ENCODE results near the gene RACGAP1. TPM values are rescaled to one million over a fixed set of nuclear protein-coding genes. Genes with fewer than 3 reads are reported as not detected.

Gene RACGAP1
- total RNA-seq, 1 experiment from 2014 or later, result 147 TPM

DNA sequence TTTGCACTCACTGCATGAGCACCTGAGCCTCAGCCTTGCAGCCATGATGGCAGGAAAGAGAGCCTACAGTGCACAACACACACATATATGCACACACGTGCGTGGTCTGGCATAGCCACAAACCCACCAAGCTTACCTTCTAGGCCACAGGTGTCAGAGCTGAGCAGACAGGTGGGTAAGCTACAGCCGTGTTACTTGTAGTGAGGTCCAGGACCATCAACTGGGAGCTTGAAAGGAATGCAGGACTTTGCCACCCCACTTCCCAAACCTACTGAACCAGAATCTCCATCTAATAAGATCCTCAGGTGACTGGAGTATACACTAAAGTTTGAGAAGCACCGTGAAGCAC, 34.8 kb upstream of the RACGAP1 start:
- BruUV-seq (replicated peaks), result no TSS peak
- H3K36me3 ChIP-seq (ENCODE audit: control insufficient read depth, insufficient read depth, low read length), result no peaks in the 10 kb centered on the region
- H3K4me1 ChIP-seq (ENCODE audit: control insufficient read depth, insufficient read depth, low read length), result peaks cover 13% of the 10 kb centered on the region
- no peak for DNase-seq (ENCODE audit: low read depth, low spot score)
- no peak overlapping the region for H3K4me3 ChIP-seq (ENCODE audit: low read depth in 2 of 2, low read length in 2 of 2)
- ChIA-PET POLR2A (no interaction called here), CTCF (interaction anchor here (0.5 kb wide), 1 partner anchor 62 kb away, joined by 4 read pairs; no protein-coding TSS in a partner anchor)
- in situ Hi-C loops (cut with HindIII; ENCODE audit: low pct_unique_long_range_greater_than_20kb, low sequenced_read_pairs) (no loop called here), intact Hi-C loops (cut with micrococcal nuclease; ENCODE audit: unreplicated experiment) (no loop called here)
- 0 out of 2 replicates have a peak, but pooled peaks cover 4% of the 10 kb centered on the region for H3K27me3 ChIP-seq (ENCODE audit: control insufficient read depth, insufficient read depth, low read length)
- ATAC-seq, result no peak
- H3K27ac ChIP-seq (ENCODE audit: low read length), result no peak overlapping the region
- H3K9me3 ChIP-seq (ENCODE audit: control insufficient read depth, insufficient read depth, low read depth, low read length), result no peaks in the 10 kb centered on the region
- TF ChIP-seq POLR2AphosphoS5 (IDR thresholded peaks at IDR 0.05; ENCODE audit: low read depth, low read length), result no peak
- TF ChIP-seq SIN3A (IDR thresholded peaks at IDR 0.05; ENCODE audit: borderline replicate concordance, insufficient read depth, low read depth, low read length), result no peak
- no peak for TF ChIP-seq TCF7L2 (IDR thresholded peaks at IDR 0.05; ENCODE audit: low read depth, low read length)

- no peak for DNase-seq (ENCODE audit: low read depth, low spot score)
- in situ Hi-C loops (cut with HindIII; ENCODE audit: low pct_unique_long_range_greater_than_20kb, low sequenced_read_pairs) (no loop called here), intact Hi-C loops (cut with micrococcal nuclease; ENCODE audit: unreplicated experiment) (loop anchor here (5.0 to 10.0 kb wide), 2 partner anchors 92 to 195 kb away; no protein-coding TSS in a partner anchor)
- Histone ChIP-seq H3K9me3 (ENCODE audit: control insufficient read depth, insufficient read depth, low read depth, low read length) (no peaks in the 10 kb centered on the region), H3K36me3 (ENCODE audit: control insufficient read depth, insufficient read depth, low read length) (no peaks in the 10 kb centered on the region), H3K27ac (ENCODE audit: low read length) (no peak overlapping the region), H3K27me3 (ENCODE audit: control insufficient read depth, insufficient read depth, low read length) (0 out of 2 replicates have a peak, but pooled peaks cover 4% of the 10 kb centered on the region), H3K4me1 (ENCODE audit: control insufficient read depth, insufficient read depth, low read length) (peaks cover 13% of the 10 kb centered on the region), H3K4me3 (ENCODE audit: low read depth in 2 of 2, low read length in 2 of 2) (no peak overlapping the region)
- no TSS peak for BruUV-seq (replicated peaks)
- POLR2A ChIA-PET, result no interaction called here
- no peak for TF ChIP-seq POLR2AphosphoS5 (IDR thresholded peaks at IDR 0.05; ENCODE audit: low read depth, low read length)
- no peak for TF ChIP-seq SIN3A (IDR thresholded peaks at IDR 0.05; ENCODE audit: borderline replicate concordance, insufficient read depth, low read depth, low read length)
- CTCF ChIA-PET, result interaction anchor here (0.5 to 0.9 kb wide), 2 partner anchors 24 to 61 kb away, joined by 4 read pairs; no protein-coding TSS in a partner anchor
- ATAC-seq, result no peak
Measured at GRCh38 chr12:50059440-50060119, 34.3 kb upstream of the RACGAP1 start.

GRCh38 chr12:50058743-50059312, 33.5 kb upstream of the RACGAP1 start:
- H3K27me3 ChIP-seq (ENCODE audit: control insufficient read depth, insufficient read depth, low read length), result 0 out of 2 replicates have a peak, but pooled peaks cover 4% of the 10 kb centered on the region
- ChIA-PET CTCF (interaction anchor here (0.5 to 0.9 kb wide), 3 partner anchors 23 to 494 kb away, joined by 3 to 4 read pairs (median 3); no protein-coding TSS in a partner anchor), POLR2A (no interaction called here)
- intact Hi-C loops (cut with micrococcal nuclease; ENCODE audit: unreplicated experiment) (loop anchor here (5.0 to 10.0 kb wide), 2 partner anchors 92 to 194 kb away; no protein-coding TSS in a partner anchor), in situ Hi-C loops (cut with HindIII; ENCODE audit: low pct_unique_long_range_greater_than_20kb, low sequenced_read_pairs) (no loop called here)
- no peak overlapping the region for H3K4me3 ChIP-seq (ENCODE audit: low read depth in 2 of 2, low read length in 2 of 2)
- DNase-seq (ENCODE audit: low read depth, low spot score), result no peak
- no TSS peak for BruUV-seq (replicated peaks)
- TF ChIP-seq, protein P1, sequence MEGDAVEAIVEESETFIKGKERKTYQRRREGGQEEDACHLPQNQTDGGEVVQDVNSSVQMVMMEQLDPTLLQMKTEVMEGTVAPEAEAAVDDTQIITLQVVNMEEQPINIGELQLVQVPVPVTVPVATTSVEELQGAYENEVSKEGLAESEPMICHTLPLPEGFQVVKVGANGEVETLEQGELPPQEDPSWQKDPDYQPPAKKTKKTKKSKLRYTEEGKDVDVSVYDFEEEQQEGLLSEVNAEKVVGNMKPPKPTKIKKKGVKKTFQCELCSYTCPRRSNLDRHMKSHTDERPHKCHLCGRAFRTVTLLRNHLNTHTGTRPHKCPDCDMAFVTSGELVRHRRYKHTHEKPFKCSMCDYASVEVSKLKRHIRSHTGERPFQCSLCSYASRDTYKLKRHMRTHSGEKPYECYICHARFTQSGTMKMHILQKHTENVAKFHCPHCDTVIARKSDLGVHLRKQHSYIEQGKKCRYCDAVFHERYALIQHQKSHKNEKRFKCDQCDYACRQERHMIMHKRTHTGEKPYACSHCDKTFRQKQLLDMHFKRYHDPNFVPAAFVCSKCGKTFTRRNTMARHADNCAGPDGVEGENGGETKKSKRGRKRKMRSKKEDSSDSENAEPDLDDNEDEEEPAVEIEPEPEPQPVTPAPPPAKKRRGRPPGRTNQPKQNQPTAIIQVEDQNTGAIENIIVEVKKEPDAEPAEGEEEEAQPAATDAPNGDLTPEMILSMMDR (IDR thresholded peaks at IDR 0.05), result no peak
- no peak for TF ChIP-seq TCF7L2 (IDR thresholded peaks at IDR 0.05; ENCODE audit: low read depth, low read length)
- TF ChIP-seq POLR2AphosphoS5 (IDR thresholded peaks at IDR 0.05; ENCODE audit: low read depth, low read length), result no peak
- TF ChIP-seq, protein P2, sequence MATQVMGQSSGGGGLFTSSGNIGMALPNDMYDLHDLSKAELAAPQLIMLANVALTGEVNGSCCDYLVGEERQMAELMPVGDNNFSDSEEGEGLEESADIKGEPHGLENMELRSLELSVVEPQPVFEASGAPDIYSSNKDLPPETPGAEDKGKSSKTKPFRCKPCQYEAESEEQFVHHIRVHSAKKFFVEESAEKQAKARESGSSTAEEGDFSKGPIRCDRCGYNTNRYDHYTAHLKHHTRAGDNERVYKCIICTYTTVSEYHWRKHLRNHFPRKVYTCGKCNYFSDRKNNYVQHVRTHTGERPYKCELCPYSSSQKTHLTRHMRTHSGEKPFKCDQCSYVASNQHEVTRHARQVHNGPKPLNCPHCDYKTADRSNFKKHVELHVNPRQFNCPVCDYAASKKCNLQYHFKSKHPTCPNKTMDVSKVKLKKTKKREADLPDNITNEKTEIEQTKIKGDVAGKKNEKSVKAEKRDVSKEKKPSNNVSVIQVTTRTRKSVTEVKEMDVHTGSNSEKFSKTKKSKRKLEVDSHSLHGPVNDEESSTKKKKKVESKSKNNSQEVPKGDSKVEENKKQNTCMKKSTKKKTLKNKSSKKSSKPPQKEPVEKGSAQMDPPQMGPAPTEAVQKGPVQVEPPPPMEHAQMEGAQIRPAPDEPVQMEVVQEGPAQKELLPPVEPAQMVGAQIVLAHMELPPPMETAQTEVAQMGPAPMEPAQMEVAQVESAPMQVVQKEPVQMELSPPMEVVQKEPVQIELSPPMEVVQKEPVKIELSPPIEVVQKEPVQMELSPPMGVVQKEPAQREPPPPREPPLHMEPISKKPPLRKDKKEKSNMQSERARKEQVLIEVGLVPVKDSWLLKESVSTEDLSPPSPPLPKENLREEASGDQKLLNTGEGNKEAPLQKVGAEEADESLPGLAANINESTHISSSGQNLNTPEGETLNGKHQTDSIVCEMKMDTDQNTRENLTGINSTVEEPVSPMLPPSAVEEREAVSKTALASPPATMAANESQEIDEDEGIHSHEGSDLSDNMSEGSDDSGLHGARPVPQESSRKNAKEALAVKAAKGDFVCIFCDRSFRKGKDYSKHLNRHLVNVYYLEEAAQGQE (IDR thresholded peaks at IDR 0.05; ENCODE audit: insufficient read depth in 1 of 2, low read depth in 2 of 2, low read length in 1 of 2), result no peak
- TF ChIP-seq SIN3A (IDR thresholded peaks at IDR 0.05; ENCODE audit: borderline replicate concordance, insufficient read depth, low read depth, low read length), result no peak
- H3K4me1 ChIP-seq (ENCODE audit: control insufficient read depth, insufficient read depth, low read length), result peaks cover 13% of the 10 kb centered on the region
- no peak overlapping the region for H3K27ac ChIP-seq (ENCODE audit: low read length)
- ATAC-seq, result no peak
- no peaks in the 10 kb centered on the region for H3K9me3 ChIP-seq (ENCODE audit: control insufficient read depth, insufficient read depth, low read depth, low read length)
- no peaks in the 10 kb centered on the region for H3K36me3 ChIP-seq (ENCODE audit: control insufficient read depth, insufficient read depth, low read length)
